ENCODE measurements around the gene ZBTB49.

The ZBTB49 gene

DNA sequence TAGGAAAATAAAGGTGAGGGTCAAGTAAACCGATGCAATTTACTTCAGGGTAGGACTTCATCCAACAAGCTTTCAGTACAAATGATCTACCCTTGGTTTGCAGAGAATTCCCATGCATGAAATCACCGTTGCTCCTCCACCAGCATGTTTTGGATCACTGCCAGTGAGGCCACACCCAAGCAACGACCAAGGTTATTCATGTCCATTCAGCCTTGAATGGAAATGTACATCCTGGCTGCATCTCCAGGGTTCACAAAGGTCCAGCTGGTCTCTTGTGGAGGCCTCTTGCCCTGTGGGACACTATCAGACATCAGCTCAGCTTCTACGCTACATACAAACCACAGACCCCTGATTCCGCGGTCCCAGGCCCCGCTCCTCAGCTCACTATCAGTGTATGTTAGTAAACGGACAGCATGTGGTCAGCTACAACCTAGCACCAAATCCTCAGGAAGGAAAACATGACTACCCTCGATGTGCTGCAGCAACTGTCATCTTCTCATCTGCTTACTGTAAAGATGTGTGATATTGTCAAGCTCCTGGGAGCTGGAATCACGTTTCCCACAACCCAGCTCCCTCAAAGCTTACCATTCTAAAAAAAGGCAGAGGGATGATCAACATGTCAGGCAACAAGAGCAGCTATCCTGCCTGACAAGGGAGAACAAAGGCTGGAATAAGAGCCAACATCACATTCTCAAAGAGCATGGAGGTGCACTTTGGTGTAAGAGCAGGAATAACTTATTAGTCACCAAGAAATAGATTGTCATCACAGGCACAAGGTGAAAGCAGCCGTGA, 5.0 kb upstream of the ZBTB49 start:
- DNase-seq = no peak

DNA sequence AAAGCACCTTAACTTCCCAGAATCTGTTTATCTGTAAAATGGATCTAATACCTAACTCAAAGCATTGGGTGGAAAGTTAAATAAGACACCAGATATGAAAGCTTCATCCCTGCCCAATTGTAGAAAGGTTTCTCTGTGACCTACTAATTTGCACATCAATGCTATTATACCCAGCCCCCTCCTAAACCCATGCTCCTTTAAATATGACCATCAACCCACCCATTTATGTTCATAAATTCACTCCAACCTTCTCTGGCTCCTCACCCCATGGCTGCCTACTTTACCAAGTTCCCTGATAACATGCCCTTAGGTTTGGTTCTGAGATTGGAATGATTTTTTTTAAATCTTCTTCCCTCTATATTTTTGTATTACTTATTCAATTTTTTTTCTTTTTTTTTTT, 2.0 kb upstream of the ZBTB49 start:
- DNase-seq = no peak

DNA sequence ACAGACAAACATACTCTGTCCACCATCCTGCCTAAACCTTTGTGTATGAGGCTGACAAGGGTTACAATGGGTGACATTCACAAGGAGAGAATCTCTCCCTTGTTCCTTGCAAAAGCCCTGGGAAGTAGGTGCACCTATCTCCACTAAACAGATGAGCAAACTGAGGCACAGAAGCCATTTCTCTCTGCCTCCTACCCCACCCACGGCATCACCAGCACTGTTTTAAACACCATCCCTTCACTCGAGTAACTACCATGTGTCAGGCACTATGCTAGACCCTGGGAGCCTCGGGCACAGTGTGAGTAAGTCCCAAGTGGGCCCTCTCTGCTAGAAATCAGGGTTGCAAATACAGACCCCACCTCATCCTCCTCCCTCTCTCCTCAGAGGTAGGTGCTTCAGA, 996 bp upstream of the ZBTB49 start:
- DNase-seq = no peak

DNA sequence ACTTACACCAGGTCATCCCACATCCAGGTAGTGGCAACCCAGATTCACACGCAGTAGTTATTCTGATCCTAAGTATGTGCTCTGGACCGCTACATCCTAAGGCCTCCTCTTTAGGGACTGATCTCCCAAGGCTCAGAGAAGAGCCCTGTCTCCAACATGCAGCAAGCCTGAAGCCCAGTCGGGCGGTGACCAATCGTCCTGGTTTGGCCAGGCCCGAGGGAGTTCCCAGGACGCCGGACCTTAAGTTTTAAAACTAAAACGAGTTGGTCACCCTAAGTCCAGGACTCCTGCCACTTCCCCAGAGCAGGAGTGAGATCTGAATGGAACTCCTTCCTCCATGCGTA, 482 bp upstream of the ZBTB49 start:
- DNase-seq = no peak

DNA sequence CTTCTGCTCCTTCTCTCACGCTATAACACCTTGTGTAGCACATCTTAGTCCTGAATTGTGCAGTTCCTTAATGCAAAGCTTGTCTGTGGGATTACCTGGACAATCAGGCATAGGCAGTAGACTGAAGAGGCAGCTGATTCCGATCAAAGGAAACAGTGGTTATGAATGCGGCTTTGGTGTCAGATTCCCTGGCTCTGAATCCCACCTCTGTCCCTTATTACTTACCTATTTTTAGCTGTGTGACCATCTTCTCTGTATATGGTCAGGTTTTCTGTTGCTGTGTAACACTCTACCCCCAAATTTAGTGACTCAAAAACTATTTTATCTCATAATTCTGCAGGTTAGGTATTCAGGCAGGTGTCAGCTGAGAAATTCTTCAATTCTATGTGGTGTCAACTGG, 3.2 kb downstream of the ZBTB49 start:
- no peak for DNase-seq

DNA sequence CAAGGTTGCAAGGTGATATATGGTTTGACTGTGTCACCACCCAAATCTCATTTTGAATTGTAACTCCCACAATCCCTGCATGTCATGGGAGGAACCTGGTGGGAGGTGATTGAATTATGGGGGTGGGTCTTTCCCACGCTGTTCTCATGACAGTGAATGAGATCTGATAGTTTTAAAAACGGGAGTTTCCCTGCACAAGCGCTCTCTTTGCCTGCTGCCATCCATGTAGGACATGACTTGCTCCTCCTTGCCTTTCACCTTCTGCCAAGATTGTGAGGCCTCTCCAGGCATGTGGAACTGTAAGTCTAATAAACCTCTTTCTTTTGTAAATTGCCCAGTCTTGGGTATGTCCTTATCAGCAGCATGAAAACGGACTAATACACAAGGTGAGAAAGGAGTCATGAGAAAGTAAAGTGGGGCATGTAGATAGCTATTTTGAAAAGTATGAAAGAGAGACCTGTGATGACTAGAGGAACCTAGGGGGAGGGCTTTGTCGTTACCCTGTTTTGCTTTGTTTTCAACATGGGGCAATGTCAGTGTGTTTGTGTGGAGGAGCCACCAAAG, 6.3 kb downstream of the ZBTB49 start:
- DNase-seq = no peak

DNA sequence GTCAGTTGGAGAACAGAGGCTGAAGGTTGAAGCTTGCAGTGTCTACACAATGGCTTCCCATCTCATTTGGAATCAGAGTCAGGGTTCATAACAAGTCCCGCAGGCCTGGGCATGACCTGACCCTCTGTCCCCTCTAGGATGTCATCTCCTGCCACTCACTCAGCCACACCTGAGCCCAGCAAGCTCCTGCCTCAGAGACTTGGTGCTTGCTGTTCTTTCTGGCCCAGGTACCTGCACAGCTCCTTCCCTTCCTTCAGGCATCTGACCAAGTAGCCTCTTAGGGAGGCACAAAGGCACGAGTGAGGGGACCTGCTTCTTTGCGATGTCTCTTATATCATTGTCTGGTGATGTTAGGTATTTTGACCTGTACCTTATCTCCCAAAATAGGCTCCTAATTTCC, 9.0 kb downstream of the ZBTB49 start:
- no peak for DNase-seq

DNA sequence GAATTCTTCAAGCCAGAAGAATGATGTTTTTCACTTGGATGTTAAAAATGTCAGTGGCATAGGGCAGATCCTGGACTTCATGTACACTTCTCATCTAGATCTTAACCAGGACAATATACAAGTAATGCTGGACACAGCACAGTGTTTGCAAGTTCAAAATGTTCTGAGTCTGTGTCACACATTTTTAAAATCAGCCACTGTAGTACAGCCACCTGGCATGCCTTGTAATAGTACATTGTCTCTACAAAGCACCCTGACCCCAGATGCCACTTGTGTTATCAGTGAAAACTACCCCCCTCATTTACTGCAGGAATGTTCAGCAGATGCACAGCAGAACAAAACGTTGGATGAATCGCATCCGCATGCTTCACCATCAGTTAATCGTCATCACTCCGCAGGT, 11.9 kb downstream of the ZBTB49 start:
- no peak for DNase-seq

DNA sequence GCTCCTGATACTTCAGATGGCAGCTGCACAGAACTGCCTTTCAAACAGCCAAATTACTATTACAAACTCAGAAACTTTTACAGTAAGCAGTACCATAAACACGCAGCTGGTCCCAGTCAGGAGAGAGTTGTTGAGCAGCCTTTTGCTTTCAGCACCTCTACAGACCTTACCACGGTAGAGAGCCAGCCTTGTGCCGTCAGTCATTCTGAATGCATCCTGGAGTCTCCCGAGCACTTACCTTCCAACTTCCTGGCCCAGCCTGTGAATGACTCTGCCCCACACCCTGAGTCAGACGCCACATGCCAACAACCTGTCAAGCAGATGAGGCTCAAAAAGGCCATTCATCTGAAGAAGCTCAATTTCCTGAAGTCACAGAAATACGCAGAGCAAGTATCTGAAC, 12.4 kb downstream of the ZBTB49 start:
- DNase-seq = no peak

DNA sequence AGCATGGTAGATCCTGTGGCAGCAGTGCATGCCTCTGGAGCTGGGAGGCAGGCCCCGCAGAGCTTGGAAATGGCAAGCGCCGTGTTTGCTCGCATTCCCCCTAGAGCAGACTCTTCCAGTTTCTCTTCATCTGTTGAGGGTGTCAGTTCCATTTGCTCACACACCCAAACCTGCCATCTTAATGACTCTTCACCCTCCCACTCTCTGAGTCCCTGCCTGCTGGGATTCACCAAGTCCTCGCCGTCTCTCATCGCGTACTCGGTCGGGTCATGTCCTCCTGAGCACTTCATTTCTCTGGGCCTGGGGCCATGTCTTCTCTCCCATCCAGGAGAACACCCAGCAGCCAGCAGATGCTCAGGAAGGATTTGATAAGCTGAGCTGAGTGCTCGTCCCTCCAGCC, 16.9 kb downstream of the ZBTB49 start:
- no peak for DNase-seq

DNA sequence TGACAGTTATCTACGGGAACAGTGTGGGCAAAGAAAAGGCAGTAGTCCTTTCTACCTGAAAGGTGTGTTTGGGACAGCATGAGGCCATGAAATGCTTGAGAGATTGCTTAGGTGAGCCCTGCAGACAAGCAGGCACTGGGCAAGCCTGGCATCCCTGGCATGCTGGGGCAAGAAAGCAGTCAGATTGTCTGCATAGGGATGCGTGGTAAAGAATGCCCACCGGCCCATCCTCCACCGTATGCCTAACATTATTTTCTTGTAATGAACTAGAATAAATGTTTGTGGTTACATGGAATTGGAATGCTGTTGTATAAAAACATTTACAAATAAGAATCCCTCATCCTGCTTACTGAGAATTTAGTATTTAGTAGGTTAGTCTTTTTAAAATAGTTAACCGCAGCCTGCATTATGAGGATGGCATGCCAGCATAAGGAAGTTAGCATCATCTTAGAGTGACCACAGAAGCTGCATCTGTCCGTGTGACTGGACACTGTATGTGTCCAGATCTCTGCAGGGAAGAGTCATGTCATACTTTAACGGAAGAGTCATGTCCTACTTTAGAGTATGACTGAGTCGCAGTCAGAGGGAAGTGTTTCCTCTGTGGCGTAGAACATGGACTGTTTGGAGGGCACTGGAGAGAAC, 18.9 kb downstream of the ZBTB49 start:
- no peak for DNase-seq

DNA sequence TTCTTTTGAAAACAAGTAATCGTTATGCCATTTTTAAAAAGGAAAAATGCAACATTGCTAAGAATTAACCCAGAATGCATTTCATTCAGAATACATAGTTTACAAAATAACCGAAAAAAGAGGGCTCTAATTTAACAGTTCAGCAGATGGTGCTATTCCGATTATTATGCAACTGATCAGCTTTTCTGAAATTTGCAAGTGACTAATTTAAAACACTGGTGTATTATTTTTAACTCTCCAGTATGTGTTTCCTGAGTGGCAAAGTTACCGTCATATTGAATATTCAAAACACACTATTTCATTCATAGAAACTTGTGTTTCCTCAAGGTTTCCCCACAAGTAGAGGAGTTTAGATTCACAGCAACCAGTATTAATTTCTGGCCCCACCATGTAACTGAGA, 21.1 kb downstream of the ZBTB49 start:
- no peak for DNase-seq

DNA sequence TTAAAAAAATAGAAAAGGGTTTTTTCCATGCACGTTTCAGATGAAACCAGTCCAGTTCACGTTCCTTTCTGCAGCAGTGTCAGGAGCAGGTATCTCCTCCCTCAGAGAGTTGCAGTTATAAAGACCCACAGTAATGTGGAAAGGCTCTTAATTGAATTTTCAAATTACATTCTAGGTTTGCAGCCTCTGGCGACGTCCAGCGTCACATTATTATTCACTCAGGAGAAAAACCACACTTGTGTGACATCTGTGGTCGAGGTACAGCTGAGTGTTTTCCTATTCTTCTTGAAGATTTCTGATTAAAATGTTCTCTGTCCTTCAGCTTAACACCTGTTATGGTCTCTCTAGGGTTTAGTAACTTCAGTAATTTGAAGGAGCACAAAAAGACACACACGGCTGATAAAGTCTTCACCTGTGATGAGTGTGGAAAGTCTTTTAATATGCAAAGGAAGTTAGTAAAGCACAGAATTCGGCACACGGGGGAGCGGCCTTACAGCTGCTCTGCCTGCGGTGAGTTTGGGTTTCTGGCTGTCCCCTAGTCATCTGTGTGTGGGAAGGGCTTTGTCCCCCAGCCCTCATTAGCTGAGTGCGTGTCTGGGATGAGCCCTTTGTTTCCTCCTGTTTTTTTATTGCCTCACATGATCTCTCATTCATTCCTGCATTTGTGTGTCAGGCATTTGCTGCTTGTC, 25.6 kb downstream of the ZBTB49 start:
- no peak for DNase-seq

DNA sequence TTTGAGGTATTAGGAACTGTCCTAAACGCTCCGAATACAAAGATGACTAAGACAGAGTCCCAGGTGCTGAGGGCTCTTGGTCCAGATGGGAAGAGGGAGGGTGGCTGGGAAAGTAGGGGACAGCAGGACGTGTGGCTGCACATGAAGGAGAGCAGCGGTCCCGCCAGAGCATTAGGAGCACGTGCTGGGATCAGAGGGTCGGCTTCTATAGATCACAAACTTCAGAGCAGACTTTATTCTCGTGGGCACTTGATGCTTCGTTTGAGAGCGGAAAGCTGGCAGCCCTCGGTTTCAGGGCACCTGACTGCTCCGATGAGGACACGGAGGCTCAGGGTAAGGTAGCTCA, 26.1 kb downstream of the ZBTB49 start:
- DNase-seq = no peak

DNA sequence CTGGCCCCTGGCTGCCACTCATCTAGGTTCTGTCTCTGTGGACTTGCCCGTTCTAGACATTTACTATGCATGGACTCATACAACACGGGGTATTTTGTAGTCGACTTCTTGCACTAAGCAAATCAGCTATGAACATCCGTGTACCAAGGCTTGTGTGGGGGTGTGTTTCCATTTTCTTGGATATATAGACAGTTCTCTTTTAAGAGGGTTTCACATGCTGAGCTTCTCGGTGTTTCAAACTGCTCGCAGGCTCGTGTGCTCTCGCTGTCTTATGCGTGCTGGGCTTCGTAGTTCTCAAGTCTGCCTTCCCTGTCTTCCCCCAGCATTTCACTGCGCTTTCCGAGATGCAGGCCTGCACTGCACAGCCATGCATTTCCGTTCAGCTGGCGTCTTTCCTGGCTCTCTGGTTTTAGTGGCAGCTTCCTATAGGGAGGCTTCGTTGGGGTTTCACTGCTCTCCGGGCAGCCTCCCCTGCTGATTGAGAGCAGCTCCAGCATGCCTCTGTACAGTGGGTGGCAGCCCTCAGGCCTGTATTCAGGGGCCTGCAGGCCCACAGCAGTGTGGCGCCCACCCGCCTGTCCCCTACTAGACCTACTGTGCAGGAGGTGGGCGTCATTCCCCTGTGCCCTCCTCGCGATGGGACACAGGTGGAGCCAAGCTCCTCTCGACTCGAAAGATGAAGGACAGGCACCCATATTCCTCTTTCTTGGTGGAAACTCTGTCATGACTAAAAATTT, 27.6 kb downstream of the ZBTB49 start:
- DNase-seq = no peak

DNA sequence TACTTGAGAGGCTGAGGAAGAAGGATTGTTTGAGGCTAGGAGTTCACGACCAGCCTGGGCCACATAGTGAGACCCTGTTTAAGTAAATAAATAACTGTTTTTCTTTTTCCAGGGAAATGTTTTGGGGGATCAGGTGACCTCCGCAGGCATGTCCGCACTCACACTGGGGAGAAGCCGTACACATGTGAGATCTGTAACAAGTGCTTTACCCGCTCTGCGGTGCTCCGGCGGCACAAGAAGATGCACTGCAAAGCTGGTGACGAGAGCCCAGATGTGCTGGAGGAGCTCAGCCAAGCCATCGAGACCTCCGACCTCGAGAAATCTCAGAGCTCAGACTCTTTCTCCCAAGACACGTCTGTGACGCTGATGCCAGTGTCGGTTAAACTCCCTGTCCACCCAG, 30.5 kb downstream of the ZBTB49 start:
- DNase-seq = no peak

DNA sequence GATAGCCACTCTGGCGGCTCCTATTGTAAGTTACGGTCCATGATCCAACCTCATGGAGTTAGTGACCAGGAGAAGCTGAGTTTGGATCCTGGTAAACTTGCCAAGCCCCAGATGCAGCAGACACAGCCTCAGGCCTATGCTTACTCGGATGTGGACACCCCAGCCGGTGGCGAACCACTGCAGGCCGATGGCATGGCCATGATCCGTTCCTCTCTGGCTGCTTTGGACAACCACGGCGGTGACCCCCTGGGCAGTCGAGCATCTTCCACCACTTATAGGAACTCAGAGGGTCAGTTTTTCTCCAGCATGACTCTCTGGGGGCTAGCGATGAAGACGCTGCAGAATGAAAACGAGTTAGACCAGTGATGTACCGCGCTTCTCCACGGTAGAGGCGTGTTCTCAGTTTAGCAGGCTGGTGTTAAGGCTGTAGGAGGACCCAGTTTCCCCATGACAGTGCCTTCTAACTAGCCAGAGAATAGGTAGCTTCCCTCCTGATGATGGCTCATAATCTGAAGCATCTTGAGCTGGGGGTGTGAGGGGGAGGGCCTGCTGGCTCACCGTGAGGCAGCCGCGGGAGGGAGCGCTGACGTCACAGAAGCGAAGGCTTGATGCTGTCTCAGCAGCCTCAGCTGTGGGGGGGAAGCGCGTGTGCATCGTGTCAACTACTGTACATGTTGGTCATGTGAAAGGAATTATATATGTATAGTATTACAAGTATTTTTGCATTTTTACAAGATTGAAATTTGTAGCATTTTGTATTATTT, 31.1 kb downstream of the ZBTB49 start:
- DNase-seq = no peak

DNA sequence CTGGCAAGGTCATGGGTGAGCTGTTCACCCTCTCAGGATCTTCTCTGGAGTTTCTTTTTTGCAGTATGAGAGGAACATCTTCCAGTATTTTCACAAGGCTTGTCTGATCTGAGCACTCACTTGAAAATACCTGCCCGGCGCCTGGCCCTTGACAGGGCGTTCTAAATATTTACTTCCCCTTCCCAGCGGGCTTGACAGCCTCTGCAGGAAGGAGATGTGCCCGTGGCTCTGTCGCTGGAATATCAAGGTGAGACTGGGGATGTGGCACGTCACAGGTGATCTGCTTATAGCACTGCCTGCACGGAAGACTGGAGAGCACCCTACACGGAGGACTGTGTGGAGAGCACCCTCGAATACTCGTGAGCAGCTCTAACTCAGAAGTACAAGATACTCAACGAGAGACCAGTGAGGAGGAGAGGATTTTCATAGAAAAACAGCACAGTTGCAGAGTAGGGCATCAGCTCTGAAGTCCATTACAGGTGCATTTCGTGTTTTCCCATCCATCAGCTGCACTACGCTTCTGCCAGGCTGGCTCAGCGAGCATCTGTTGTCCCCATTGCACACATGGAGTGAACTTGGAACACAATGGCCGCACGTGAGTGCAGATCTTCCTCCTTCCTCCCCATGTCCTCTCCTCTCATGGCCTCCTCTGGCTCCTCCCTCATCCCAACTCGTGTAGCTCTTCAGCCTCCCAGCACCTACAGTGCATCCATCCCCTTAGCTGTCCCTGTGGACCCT, 32.1 kb downstream of the ZBTB49 start:
- DNase-seq = no peak

DNA sequence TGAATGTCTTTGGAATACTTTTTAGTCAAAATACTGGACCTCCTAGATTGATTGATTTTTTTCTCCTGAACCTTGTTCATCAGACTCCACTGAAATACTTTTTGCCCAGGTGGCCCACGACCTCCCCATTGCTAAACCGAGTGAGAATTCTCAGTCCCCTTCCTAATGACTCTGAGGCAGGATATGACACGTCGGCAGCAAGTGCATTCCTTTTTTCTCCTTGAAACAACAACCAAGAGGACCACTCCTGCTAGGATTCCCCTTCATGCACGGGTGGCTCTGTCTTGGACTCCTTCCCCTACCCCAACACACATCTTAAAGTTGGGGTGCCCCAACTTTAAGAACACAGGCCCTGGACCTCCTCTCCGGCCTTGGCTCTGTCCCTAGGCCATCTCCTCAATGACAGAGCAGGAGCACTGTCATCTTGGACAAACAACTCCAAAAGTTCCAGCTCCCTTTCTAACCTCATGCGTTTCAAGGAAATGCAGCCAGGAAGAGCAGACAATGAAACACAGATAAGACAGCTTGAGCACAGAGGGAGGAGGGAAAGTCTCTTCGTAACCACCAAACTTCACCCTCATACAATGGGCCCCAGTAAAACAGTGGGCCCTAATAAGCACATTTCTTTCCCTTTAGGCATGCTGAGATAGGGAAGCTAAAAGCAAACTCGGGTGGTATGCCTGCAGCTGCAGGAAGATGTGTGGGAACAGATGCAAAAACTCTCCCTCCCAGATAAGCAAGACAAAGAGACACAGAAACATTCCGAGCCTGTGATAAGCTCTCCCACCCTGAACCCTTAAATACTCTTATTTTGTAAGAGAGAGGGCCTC, 33.9 kb downstream of the ZBTB49 start:
- no peak for DNase-seq

DNA sequence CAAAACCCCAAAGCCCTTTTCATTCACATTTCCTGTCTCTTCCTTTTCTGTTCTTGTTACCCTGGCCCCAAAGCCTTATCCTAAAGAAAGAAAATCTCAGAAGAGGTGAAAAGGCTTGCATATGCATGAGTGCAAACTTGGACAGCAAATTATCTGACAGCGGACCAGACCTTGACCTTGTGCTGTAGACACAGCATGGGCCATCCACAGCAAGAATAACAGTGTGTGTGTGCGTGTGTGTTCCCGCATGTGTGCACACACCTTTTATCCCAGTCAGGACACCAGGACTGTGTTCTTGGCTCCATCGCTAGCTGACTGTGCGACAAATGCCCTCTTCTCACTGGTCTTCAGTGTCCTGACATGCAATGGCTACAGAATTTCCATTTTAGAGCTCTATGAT, 35.3 kb downstream of the ZBTB49 start:
- DNase-seq = no peak

DNA sequence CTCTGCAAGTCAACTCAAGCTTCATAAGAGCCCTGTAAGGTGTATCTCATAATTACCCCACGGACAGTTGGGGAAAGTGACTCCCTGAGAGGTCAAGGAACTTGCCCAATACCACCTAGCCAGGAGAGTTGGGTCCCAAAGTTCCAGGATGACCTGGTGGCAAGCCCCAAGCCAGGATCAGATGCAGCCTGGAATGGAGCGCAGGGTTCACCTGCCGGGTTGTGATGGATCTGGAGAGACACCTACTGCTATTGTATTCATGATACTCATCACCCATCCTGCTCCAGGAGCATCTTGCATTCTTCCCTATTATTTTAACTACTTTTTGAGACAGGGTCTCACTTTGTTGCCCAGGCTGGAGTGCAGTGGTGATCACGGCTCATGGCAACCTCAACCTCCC, 36.1 kb downstream of the ZBTB49 start:
- no peak for DNase-seq

Data from NCI-H2107 (cell line).